H9 (cell line): ENCODE results near the gene TRIM21. TPM values are rescaled to one million over a fixed set of nuclear protein-coding genes. Genes with fewer than 3 reads are reported as not detected.

Experiments
- DNase-seq: peaks from one replicate; pipeline ENCODE4 v3.0.0-alpha.2; 2017
- H2AFZ ChIP-seq: one replicate; pipeline ENCODE4 v1.6.1; 2013; ENCODE audit warnings: mild to moderate bottlenecking, low read length, control low read depth, moderate library complexity
- H2AK5ac ChIP-seq: 2 replicates; pipeline ENCODE4 v1.6.1; 2013; ENCODE audit warnings: low read length, control low read depth, mixed read lengths; ENCODE audit not compliant: insufficient read length
- H2BK120ac ChIP-seq: one replicate; pipeline ENCODE4 v1.6.1; 2013; ENCODE audit warnings: low read depth, mild to moderate bottlenecking, low read length, control low read depth, inconsistent platforms; ENCODE audit not compliant: poor library complexity, severe bottlenecking
- H2BK12ac ChIP-seq: 2 replicates; pipeline ENCODE4 v1.6.1; 2013; ENCODE audit warnings: low read length, control low read depth, mixed read lengths, low read depth; ENCODE audit not compliant: insufficient read length
- H2BK15ac ChIP-seq: 2 replicates; pipeline ENCODE4 v1.6.1; 2013; ENCODE audit warnings: low read depth, low read length, control low read depth
- H2BK20ac ChIP-seq: one replicate; pipeline ENCODE4 v1.6.1; 2013; ENCODE audit warnings: low read depth, mild to moderate bottlenecking, low read length, control low read depth, inconsistent platforms; ENCODE audit not compliant: poor library complexity, severe bottlenecking
- H2BK5ac ChIP-seq: 2 replicates; pipeline ENCODE4 v1.6.1; 2013; ENCODE audit warnings: low read length, control low read depth, mixed read lengths; ENCODE audit not compliant: insufficient read length
- H3K14ac ChIP-seq: 2 replicates; pipeline ENCODE4 v1.6.1; 2013; ENCODE audit warnings: low read length, control low read depth; ENCODE audit not compliant: insufficient read depth
- H3K18ac ChIP-seq: 2 replicates; pipeline ENCODE4 v1.6.1; 2013; ENCODE audit warnings: low read depth, mild to moderate bottlenecking, mixed read lengths, low read length, control low read depth; ENCODE audit not compliant: insufficient read length
- H3K23ac ChIP-seq: 2 replicates; pipeline ENCODE4 v1.6.1; 2013; ENCODE audit warnings: low read length, control low read depth, mixed read lengths, low read depth; ENCODE audit not compliant: insufficient read length
- H3K23me2 ChIP-seq: 2 replicates; pipeline ENCODE4 v1.6.1; 2013; ENCODE audit warnings: low read depth, mild to moderate bottlenecking, mixed read lengths, low read length, control low read depth; ENCODE audit not compliant: insufficient read length, poor library complexity, severe bottlenecking
- H3K27ac ChIP-seq: 2 replicates; pipeline ENCODE4 v1.5.1; 2013; ENCODE audit warnings: low read length, control low read depth, mixed read lengths, low read depth; ENCODE audit not compliant: insufficient read length
- H3K27me3 ChIP-seq: 2 replicates; pipeline ENCODE4 v1.6.1; 2013; ENCODE audit warnings: low read length, control low read depth, inconsistent platforms; ENCODE audit not compliant: insufficient read depth
- H3K4ac ChIP-seq: 2 replicates; pipeline ENCODE4 v1.6.1; 2013; ENCODE audit warnings: low read depth, mild to moderate bottlenecking, control low read depth, inconsistent platforms, low read length, moderate library complexity
- H3K4me1 ChIP-seq: 2 replicates; pipeline ENCODE4 v1.6.1; 2013; ENCODE audit warnings: low read length, control low read depth, inconsistent platforms; ENCODE audit not compliant: insufficient read depth
- H3K4me2 ChIP-seq: 2 replicates; pipeline ENCODE4 v1.6.1; 2013; ENCODE audit warnings: low read length, control low read depth, mixed read lengths; ENCODE audit not compliant: insufficient read length, insufficient read depth
- H3K56ac ChIP-seq: 2 replicates; pipeline ENCODE4 v1.6.1; 2013; ENCODE audit warnings: low read depth, mild to moderate bottlenecking, mixed read lengths, low read length, control low read depth; ENCODE audit not compliant: insufficient read length
- H3K79me1 ChIP-seq: 2 replicates; pipeline ENCODE4 v1.6.1; 2013; ENCODE audit warnings: low read depth, mild to moderate bottlenecking, moderate library complexity, low read length, control low read depth, inconsistent platforms; ENCODE audit not compliant: insufficient read depth, poor library complexity, severe bottlenecking
- H3K79me2 ChIP-seq: 2 replicates; pipeline ENCODE4 v1.6.1; 2013; ENCODE audit warnings: low read length, control low read depth, inconsistent platforms; ENCODE audit not compliant: insufficient read depth
- H3K9ac ChIP-seq: 2 replicates; pipeline ENCODE4 v1.6.1; 2013; ENCODE audit warnings: low read length, control low read depth, mixed read lengths; ENCODE audit not compliant: insufficient read length; ENCODE audit errors: extremely low read depth
- H3K9me3 ChIP-seq: one replicate; pipeline ENCODE4 v1.6.1; 2013; ENCODE audit warnings: low read depth, low read length, inconsistent platforms; ENCODE audit not compliant: control insufficient read depth
- H3T11ph ChIP-seq: one replicate; pipeline ENCODE4 v1.6.1; 2013; ENCODE audit warnings: mild to moderate bottlenecking, low read length, control low read depth, inconsistent platforms
- H4K20me1 ChIP-seq: one replicate; pipeline ENCODE4 v1.6.1; 2013; ENCODE audit not compliant: control insufficient read depth, insufficient read length, insufficient read depth
- H4K5ac ChIP-seq: 2 replicates; pipeline ENCODE4 v1.6.1; 2013; ENCODE audit warnings: low read depth, mild to moderate bottlenecking, mixed read lengths, low read length, control low read depth; ENCODE audit not compliant: insufficient read length
- H4K8ac ChIP-seq: replicated peaks from 2 replicates; pipeline ENCODE4 v1.6.1; 2013; ENCODE audit warnings: low read length, control low read depth, mixed read lengths, low read depth; ENCODE audit not compliant: insufficient read length
- H4K91ac ChIP-seq: 2 replicates; pipeline ENCODE4 v1.6.1; 2013; ENCODE audit warnings: low read depth, mild to moderate bottlenecking, moderate library complexity, mixed read lengths, low read length, control low read depth; ENCODE audit not compliant: insufficient read length
- H3K27ac Mint-ChIP-seq, 3 experiments: 2 replicates in 2 of 3; 3 replicates in 1 of 3; pipeline ENCODE4 v1.8.0; 2020 to 2021; ENCODE audit warnings: mixed read lengths in 3 of 3, mild to moderate bottlenecking in 1 of 3, moderate library complexity in 1 of 3
- H3K27me3 Mint-ChIP-seq: 2 replicates; pipeline ENCODE4 v1.8.0; 2021; ENCODE audit warnings: low read depth, mild to moderate bottlenecking, moderate library complexity, mixed read lengths
- H3K36me3 Mint-ChIP-seq, 3 experiments: 2 replicates in 2 of 3; 3 replicates in 1 of 3; pipeline ENCODE4 v1.8.0; 2020 to 2021; ENCODE audit warnings: low read depth in 3 of 3, mixed read lengths in 3 of 3; ENCODE audit not compliant: insufficient read depth in 1 of 3
- H3K4me1 Mint-ChIP-seq, 2 experiments: 2 replicates each; pipeline ENCODE4 v1.8.0; 2020; ENCODE audit warnings: mixed read lengths in 2 of 2
- H3K4me3 Mint-ChIP-seq, 2 experiments: 2 replicates in 1 of 2; 3 replicates in 1 of 2; pipeline ENCODE4 v1.8.0; 2020 to 2021; ENCODE audit warnings: mild to moderate bottlenecking in 2 of 2, mixed read lengths in 2 of 2, moderate library complexity in 1 of 2
- H3K9me3 Mint-ChIP-seq, 2 experiments: 2 replicates in 1 of 2; 3 replicates in 1 of 2; pipeline ENCODE4 v1.8.0; 2020; ENCODE audit warnings: mild to moderate bottlenecking in 2 of 2, mixed read lengths in 2 of 2, moderate library complexity in 1 of 2
- CTCF ChIP-seq: fragments of 200-600 bp; sonication (generic); conservative IDR thresholded peaks from 3 replicates; pipeline ENCODE4 v1.8.0; 2021; ENCODE audit warnings: antibody characterized with exemption, mild to moderate bottlenecking
- WGBS: extraction: QIAGEN DNeasy Blood & Tissue Kit; methylation state at CpG from one replicate; pipeline ENCODE4 v1.1.7; 2013; ENCODE audit warnings: missing lambda C conversion rate, low lambda C conversion rate, mixed read lengths; ENCODE audit not compliant: insufficient read length; ENCODE audit errors: extremely low coverage; 5-methylcytosine and 5-hydroxymethylcytosine counted together
- total RNA-seq: library from RNA; stranded (reverse); gene quantifications from 2 replicates; pipeline ENCODE4 v1.2.1, GENCODE V29; 2021

TRIM21 gene
- total RNA-seq, 1 experiment from 2014 or later, result 15.1 TPM

DNA sequence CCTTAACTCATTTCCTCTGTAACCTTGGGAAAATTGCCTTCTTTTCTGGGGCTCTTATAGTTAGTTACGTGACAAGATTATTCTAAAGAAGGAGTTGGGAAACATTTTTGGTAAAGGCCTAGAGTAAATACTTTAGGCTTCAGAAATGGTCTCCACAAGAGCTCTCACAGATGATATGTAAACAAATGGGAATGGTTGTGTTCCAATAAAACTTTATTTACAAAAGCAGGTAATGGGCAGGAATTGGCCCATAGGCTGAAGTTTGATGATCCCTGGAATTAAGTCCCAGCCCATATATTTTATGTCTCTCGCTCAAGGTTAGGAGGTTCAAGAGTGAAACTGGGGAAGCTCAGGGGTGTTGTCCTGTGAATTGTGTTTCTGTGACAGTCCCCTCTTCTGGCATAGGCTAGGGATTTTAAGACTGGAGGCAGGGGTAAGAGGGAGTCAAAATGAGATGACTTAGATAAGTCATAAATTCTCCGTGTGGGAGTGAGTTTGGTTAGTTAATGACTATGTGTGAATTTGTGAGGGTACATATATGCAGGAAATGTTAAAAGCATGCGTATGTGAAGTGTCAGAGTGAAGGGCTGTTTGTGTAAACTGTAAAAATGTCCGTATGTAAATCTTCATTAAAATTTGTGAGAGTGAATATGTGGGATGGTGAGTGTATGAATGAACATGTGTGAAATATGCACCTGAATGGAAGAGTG is 17.9 kb downstream of the TRIM21 start:
- WGBS, result no CpG with 5 or more reads among the region's 5 CpGs
- H3K9ac ChIP-seq, result no peak overlapping the region
- H4K20me1 ChIP-seq, result no peaks in the 10 kb centered on the region
- H3K9me3 ChIP-seq, result no peaks in the 10 kb centered on the region
- H3K79me1 ChIP-seq, result no peaks in the 10 kb centered on the region
- no peak overlapping the region for H3K4ac ChIP-seq
- no peak for DNase-seq
- no peak overlapping the region for H2BK15ac ChIP-seq
- H3K23me2 ChIP-seq, result no peaks in the 10 kb centered on the region
- H2BK5ac ChIP-seq, result no peak overlapping the region
- no peak overlapping the region for H3K18ac ChIP-seq
- H3K4me1 ChIP-seq, result no peaks in the 10 kb centered on the region
- H3K27ac ChIP-seq, result no peak overlapping the region
- H3K79me2 ChIP-seq, result no peaks in the 10 kb centered on the region
- H2AK5ac ChIP-seq, result no peak overlapping the region
- H3K27me3 ChIP-seq, result no peaks in the 10 kb centered on the region
- H2BK20ac ChIP-seq, result no peak overlapping the region
- H3T11ph ChIP-seq, result no peak overlapping the region
- Mint-ChIP-seq H3K36me3 (no peaks in the 10 kb centered on the region), H3K4me1 (no peaks in the 10 kb centered on the region), H3K27ac (no peak overlapping the region), H3K27me3 (no peaks in the 10 kb centered on the region), H3K4me3 (no peak overlapping the region), H3K9me3 (no peaks in the 10 kb centered on the region)
- H4K8ac ChIP-seq, result no peak overlapping the region
- H4K5ac ChIP-seq, result no peak overlapping the region
- no peak overlapping the region for H2BK12ac ChIP-seq
- H3K23ac ChIP-seq, result no peak overlapping the region
- H2AFZ ChIP-seq, result no peak overlapping the region
- no peak overlapping the region for H3K14ac ChIP-seq
- no peak for TF ChIP-seq CTCF
- H2BK120ac ChIP-seq, result no peak overlapping the region
- no peak overlapping the region for H3K56ac ChIP-seq
- H3K4me2 ChIP-seq, result no peak overlapping the region
- no peak overlapping the region for H4K91ac ChIP-seq
